ENCODE results near the gene CSMD2.

DNA sequence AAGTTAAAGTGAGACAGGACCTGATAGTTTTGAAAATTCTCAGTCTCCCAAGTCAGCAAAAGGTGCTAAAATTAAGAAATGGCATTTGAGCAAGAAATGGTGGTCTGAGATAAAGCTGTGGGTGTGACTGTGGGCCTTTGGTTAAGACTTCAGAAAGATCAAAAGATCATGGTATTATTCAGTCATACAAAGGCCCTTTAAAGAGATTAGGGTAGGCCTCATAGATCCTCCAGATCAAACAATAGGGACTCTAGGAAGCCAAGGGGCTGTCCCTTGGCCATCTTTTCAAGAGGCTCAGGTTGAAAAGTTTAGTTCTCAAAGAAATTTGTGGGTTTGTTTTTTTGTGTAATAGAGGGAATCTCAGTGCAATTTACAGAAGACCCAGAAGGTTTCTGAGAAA, 292.8 kb downstream of the CSMD2 start:
- TF ChIP-seq POLR2AphosphoS5 (IDR thresholded peaks at IDR 0.05; ENCODE audit: low read depth, low read length) (no peak), TAF1 (IDR thresholded peaks at IDR 0.05; ENCODE audit: borderline replicate concordance, insufficient read depth, low read length) (no peak), SIN3A (IDR thresholded peaks at IDR 0.05; ENCODE audit: borderline replicate concordance, insufficient read depth, low read length) (no peak)

Data from PFSK-1 (cell line).